ENCODE measurements around the gene UGT3A1. TPM values are rescaled to one million over a fixed set of nuclear protein-coding genes. Genes with fewer than 3 reads are reported as not detected.

Gene UGT3A1
- total RNA-seq, 1 donor from 2014 or later = not detected

DNA sequence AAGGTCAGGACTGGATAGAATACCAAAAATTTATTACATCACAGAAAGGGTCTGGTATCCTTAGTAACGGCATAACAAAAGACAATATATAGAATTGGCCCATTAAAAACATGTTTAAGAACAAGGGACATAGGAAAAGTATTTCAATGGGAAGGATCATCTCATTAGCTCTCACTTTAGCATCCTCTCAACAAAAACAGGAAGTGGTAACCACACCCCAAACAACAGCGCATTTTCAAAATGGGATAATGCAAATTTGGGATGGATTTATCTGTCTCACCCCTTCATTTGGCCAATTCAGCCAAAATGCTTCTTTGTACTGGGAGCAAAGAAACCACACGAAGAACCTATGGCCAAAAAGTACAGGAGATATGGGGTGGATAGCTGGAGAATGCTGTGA is 9.8 kb upstream of the UGT3A1 start:
- no peaks in the 10 kb centered on the region for H3K4me1 Mint-ChIP-seq
- H3K9me3 Mint-ChIP-seq = peaks cover 4% of the 10 kb centered on the region
- H3K27ac Mint-ChIP-seq (ENCODE audit: unreplicated experiment) = no peak overlapping the region
- no peak overlapping the region for H3K4me3 Mint-ChIP-seq
- TF ChIP-seq, protein P1, sequence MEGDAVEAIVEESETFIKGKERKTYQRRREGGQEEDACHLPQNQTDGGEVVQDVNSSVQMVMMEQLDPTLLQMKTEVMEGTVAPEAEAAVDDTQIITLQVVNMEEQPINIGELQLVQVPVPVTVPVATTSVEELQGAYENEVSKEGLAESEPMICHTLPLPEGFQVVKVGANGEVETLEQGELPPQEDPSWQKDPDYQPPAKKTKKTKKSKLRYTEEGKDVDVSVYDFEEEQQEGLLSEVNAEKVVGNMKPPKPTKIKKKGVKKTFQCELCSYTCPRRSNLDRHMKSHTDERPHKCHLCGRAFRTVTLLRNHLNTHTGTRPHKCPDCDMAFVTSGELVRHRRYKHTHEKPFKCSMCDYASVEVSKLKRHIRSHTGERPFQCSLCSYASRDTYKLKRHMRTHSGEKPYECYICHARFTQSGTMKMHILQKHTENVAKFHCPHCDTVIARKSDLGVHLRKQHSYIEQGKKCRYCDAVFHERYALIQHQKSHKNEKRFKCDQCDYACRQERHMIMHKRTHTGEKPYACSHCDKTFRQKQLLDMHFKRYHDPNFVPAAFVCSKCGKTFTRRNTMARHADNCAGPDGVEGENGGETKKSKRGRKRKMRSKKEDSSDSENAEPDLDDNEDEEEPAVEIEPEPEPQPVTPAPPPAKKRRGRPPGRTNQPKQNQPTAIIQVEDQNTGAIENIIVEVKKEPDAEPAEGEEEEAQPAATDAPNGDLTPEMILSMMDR (conservative IDR thresholded peaks at IDR 0.05) = no peak
- peaks cover 8% of the 10 kb centered on the region for H3K27me3 Mint-ChIP-seq (ENCODE audit: low read depth)
- no peaks in the 10 kb centered on the region for H3K36me3 Mint-ChIP-seq (ENCODE audit: low read depth)
- no peak for DNase-seq (ENCODE audit: low read depth, low spot score)

DNA sequence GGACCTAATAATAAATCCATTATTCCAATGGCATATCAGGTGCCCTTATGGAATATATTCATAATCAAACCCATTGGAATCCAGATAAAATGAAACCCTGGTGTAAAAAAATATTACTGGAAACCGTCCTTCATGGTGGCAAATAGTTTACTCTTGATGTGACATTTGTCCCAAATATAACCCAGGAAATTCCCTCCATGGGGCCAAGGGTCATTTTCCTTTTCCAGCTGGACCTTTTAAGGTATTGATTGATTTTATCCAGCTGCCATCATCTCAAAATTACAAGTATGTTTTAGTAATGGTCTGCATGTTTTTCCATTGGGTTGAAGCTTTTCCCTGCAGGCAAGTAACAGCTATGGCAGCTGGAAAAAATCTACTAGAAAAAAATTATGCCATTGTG is 8.4 kb upstream of the UGT3A1 start:
- TF ChIP-seq, protein P1 (conservative IDR thresholded peaks at IDR 0.05) = no peak
- Mint-ChIP-seq H3K27me3 (ENCODE audit: low read depth) (peaks cover 11% of the 10 kb centered on the region), H3K9me3 (peaks cover 4% of the 10 kb centered on the region), H3K4me1 (no peaks in the 10 kb centered on the region), H3K36me3 (ENCODE audit: low read depth) (no peaks in the 10 kb centered on the region), H3K4me3 (no peak overlapping the region), H3K27ac (ENCODE audit: unreplicated experiment) (no peak overlapping the region)
- DNase-seq (ENCODE audit: low read depth, low spot score) = no peak

DNA sequence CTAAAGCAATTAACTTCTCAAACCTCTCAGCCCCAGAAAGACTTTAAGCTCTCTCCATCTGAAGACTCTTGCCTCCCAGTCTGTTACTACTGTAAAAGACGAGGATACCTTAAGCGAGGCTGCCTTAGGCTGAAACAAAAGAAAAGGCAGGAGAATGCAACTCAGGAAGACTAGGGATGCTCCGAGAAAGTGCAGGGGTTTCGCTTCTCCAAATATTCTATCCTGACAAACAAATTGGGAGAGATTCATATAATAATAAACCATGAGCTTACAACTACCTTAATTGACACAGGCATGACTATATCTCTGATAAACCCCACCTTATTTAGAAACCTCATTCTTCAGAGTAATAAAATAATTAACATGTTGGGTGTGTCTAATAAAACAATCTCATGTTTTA is 4.9 kb upstream of the UGT3A1 start:
- H3K27ac Mint-ChIP-seq (ENCODE audit: unreplicated experiment) = no peak overlapping the region
- H3K9me3 Mint-ChIP-seq = peaks cover 4% of the 10 kb centered on the region
- no peaks in the 10 kb centered on the region for H3K36me3 Mint-ChIP-seq (ENCODE audit: low read depth)
- peaks cover 5% of the 10 kb centered on the region for H3K4me1 Mint-ChIP-seq
- TF ChIP-seq, protein P1 (conservative IDR thresholded peaks at IDR 0.05) = no peak
- DNase-seq (ENCODE audit: low read depth, low spot score) = no peak
- no peak overlapping the region for H3K4me3 Mint-ChIP-seq
- peaks cover 43% of the 10 kb centered on the region for H3K27me3 Mint-ChIP-seq (ENCODE audit: low read depth)

DNA sequence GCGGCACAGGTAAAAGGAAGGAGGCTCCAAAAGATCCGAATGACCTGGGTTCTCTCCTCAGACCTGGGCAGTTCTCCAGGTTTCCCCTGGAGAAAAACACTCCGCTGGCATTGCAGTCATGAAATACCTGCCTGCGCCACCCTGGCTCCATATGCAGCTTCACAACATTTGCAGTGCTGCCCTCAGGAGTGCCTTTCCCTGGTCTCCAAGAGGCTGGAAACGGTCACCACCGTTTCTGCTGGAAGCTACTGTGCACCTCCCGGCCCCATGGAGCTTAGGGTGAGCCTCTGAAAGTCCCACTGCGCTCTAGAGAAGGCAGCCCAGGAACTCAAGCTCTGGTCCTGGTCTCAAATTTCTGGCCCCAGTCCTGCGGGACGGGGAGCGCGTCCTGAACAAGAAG is 670 bp downstream of the UGT3A1 start:
- TF ChIP-seq, protein P1 (conservative IDR thresholded peaks at IDR 0.05) = no peak
- Mint-ChIP-seq H3K27ac (ENCODE audit: unreplicated experiment) (no peak overlapping the region), H3K36me3 (ENCODE audit: low read depth) (no peaks in the 10 kb centered on the region), H3K27me3 (ENCODE audit: low read depth) (peaks cover 71% of the 10 kb centered on the region), H3K4me1 (peaks cover 9% of the 10 kb centered on the region), H3K9me3 (no peaks in the 10 kb centered on the region), H3K4me3 (no peak overlapping the region)
- DNase-seq (ENCODE audit: low read depth, low spot score) = no peak

DNA sequence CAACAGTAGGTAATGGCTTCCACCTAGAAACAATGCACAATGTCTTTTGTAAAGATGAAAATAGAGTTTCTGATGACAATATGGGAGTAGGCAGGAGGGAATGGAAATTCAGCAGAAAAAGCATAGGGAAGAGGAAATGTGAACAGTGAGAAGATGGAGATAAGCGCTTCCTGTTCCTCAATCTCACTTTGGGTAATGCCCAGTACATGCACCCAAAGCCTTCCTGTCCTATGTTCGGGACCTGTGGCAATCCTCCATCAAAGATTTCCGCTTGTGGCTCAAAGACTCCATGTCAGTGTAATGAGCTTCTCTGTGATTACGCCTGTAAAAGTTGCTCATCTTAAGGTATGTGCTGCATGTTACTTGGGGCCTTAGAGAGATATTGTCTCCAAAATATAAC is 2.7 kb downstream of the UGT3A1 start:
- no peak overlapping the region for H3K4me3 Mint-ChIP-seq
- H3K27ac Mint-ChIP-seq (ENCODE audit: unreplicated experiment) = no peak overlapping the region
- no peak for DNase-seq (ENCODE audit: low read depth, low spot score)
- peaks cover 3% of the 10 kb centered on the region for H3K9me3 Mint-ChIP-seq
- peaks cover 66% of the 10 kb centered on the region for H3K27me3 Mint-ChIP-seq (ENCODE audit: low read depth)
- H3K4me1 Mint-ChIP-seq = peaks cover 9% of the 10 kb centered on the region
- H3K36me3 Mint-ChIP-seq (ENCODE audit: low read depth) = no peaks in the 10 kb centered on the region
- TF ChIP-seq, protein P1 (conservative IDR thresholded peaks at IDR 0.05) = no peak

DNA sequence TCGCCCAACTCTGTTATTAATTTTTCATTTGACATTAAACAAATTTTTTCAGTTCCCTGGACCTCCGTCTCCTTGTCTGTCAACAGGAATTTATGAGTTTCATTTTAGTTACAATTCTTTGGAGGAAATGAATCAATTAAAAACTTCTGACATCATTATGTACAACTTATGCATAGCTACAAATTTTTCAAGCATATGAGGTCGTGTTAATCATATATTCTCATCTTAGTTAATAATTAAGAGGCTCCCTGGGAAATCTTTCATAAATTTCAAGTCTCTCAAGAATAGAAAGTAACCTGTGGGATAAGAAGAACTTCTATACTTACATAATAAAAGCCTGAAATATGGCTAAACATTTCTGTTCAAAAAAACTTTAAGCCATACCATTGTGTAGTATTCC is 3.4 kb downstream of the UGT3A1 start:
- TF ChIP-seq, protein P1 (conservative IDR thresholded peaks at IDR 0.05) = no peak
- peaks cover 58% of the 10 kb centered on the region for H3K27me3 Mint-ChIP-seq (ENCODE audit: low read depth)
- H3K4me3 Mint-ChIP-seq = no peak overlapping the region
- H3K9me3 Mint-ChIP-seq = peaks cover 9% of the 10 kb centered on the region
- peaks cover 2% of the 10 kb centered on the region for H3K36me3 Mint-ChIP-seq (ENCODE audit: low read depth)
- H3K27ac Mint-ChIP-seq (ENCODE audit: unreplicated experiment) = no peak overlapping the region
- DNase-seq (ENCODE audit: low read depth, low spot score) = no peak
- peaks cover 9% of the 10 kb centered on the region for H3K4me1 Mint-ChIP-seq
